T-cell (primary cell): ENCODE measurements around the gene DNAJC15. TPM values are rescaled to one million over a fixed set of nuclear protein-coding genes. Genes with fewer than 3 reads are reported as not detected.
A peak's percentile ranks its signal among the peaks of the same experiment; 100 is the strongest.

Experiments used
- ATAC-seq, 4 experiments: fragments of 200-7000 bp in 3 of 4; fragments of 150-1000 bp in 1 of 4; cut with Tn5 transposase; replicated peaks in 1 of 4; 1 replicate in 3 of 4; 2 replicates in 1 of 4; pipeline ENCODE4 v1.10.0; 2021; ENCODE audit warnings: moderate library complexity in 3 of 4, mild to moderate bottlenecking in 2 of 4, moderate number of reproducible peaks in 1 of 4
- CTCF ChIA-PET, 2 donors: fragments of 300-600 bp; sonication (Branson Sonifier 250); formaldehyde crosslinking; loops; one replicate each; lab custom pipeline; 2022; ENCODE audit warnings: antibody characterized with exemption in 2 of 2; lab: Charles Lee
- POLR2A ChIA-PET, 2 donors: fragments of 300-600 bp; sonication (Branson Sonifier 250); formaldehyde crosslinking; loops; one replicate each; lab custom pipeline; 2022; ENCODE audit warnings: antibody characterized with exemption in 2 of 2; lab: Charles Lee
- DNase-seq, 35 experiments: peaks; one replicate each; pipeline versions ENCODE4 v3.0.0 to v3.0.0-alpha.2; 2013 to 2023
- H3K27ac ChIP-seq: one replicate; pipeline ENCODE4 v1.5.1; 2013; ENCODE audit warnings: low read length
- H3K27me3 ChIP-seq, 2 experiments: replicated peaks in 1 of 2; 1 replicate in 1 of 2; 2 replicates in 1 of 2; pipeline versions ENCODE4 v1.6.1 to v1.7.0; 2013; ENCODE audit warnings: low read length in 1 of 2, mixed read lengths in 1 of 2; ENCODE audit not compliant: control insufficient read depth in 2 of 2, insufficient read depth in 2 of 2; ENCODE audit errors: extremely low read depth in 1 of 2
- H3K36me3 ChIP-seq, 2 donors: 1 replicate in 1 of 2; 2 replicates in 1 of 2; pipeline versions ENCODE4 v1.6.1 to v1.7.0; 2013; ENCODE audit warnings: low read length in 1 of 2; ENCODE audit not compliant: control insufficient read depth in 2 of 2, insufficient read depth in 1 of 2; ENCODE audit errors: extremely low read depth in 1 of 2
- H3K4me1 ChIP-seq, 2 experiments: 1 replicate in 1 of 2; 2 replicates in 1 of 2; pipeline versions ENCODE4 v1.6.1 to v1.7.0; 2013; ENCODE audit warnings: low read length in 2 of 2, mixed read lengths in 1 of 2; ENCODE audit not compliant: insufficient read depth in 2 of 2, control insufficient read depth in 1 of 2; ENCODE audit errors: extremely low read depth in 1 of 2
- H3K4me3 ChIP-seq, 2 donors: 1 replicate in 1 of 2; 2 replicates in 1 of 2; pipeline versions ENCODE4 v1.5.1 to v1.7.0; 2013; ENCODE audit warnings: mild to moderate bottlenecking in 2 of 2, low read length in 1 of 2, moderate library complexity in 1 of 2; ENCODE audit not compliant: control insufficient read depth in 1 of 2; ENCODE audit errors: extremely low read depth in 1 of 2
- H3K9me3 ChIP-seq: 2 replicates; pipeline ENCODE4 v1.7.0; 2013
- H3K27ac Mint-ChIP-seq, 2 donors: one replicate each; pipeline ENCODE4 v1.8.0; 2020 to 2021; ENCODE audit warnings: mild to moderate bottlenecking in 2 of 2, mixed read lengths in 2 of 2
- H3K27me3 Mint-ChIP-seq, 2 donors: one replicate each; pipeline ENCODE4 v1.8.0; 2021 to 2022; ENCODE audit warnings: mixed read lengths in 2 of 2
- H3K36me3 Mint-ChIP-seq: one replicate; pipeline ENCODE4 v1.8.0; 2021; ENCODE audit warnings: mixed read lengths
- H3K4me1 Mint-ChIP-seq, 3 donors: one replicate each; pipeline ENCODE4 v1.8.0; 2020 to 2022; ENCODE audit warnings: mixed read lengths in 3 of 3, mild to moderate bottlenecking in 1 of 3
- H3K4me3 Mint-ChIP-seq, 3 donors: one replicate each; pipeline ENCODE4 v1.8.0; 2020 to 2022; ENCODE audit warnings: mild to moderate bottlenecking in 3 of 3, mixed read lengths in 3 of 3, moderate library complexity in 3 of 3
- H3K9me3 Mint-ChIP-seq, 3 donors: one replicate each; pipeline ENCODE4 v1.8.0; 2020 to 2022; ENCODE audit warnings: mixed read lengths in 3 of 3
- WGBS: methylation state at CpG from one replicate; pipeline ENCODE4 v1.1.5; 2013; ENCODE audit warnings: missing lambda C conversion rate; ENCODE audit not compliant: insufficient coverage; 5-methylcytosine and 5-hydroxymethylcytosine counted together
- total RNA-seq, 35 experiments: library from RNA in 6 of 35; stranded (reverse) in 6 of 35; fragments of 120-200 nt in 1 of 35; gene quantifications; one replicate each; pipeline versions ENCODE4 v1.2.1 to v1.2.4 and lab custom pipeline; 2013 to 2026

The DNAJC15 gene
- total RNA-seq, 5 donors from 2014 or later (not counting 1 experiment from before 2014, with no cell fraction given), result 4.4 to 10.8 (median 8.5) TPM

DNA sequence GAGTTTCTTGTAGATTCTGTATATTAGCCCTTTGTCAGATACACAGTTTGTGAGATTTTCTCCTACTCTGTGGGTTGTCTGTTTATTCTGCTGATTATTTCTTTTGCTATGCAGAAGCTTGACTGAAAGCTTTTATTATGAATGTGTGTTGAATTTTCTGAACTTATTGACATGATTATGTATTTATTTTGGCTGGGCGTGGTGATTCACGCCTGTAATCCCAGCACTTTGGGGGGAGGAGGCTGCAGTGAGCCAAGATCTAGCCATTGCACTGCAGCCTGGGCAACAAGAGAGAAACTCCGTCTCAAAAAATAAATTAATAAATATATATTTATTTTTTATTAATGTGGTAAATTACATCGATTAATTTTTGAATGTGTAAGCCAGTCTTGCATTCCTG is 78.9 kb downstream of the DNAJC15 start:
- Histone ChIP-seq H3K36me3 (no peaks in the 10 kb centered on the region), H3K4me1 (peaks cover 0 to 2% of the 10 kb centered on the region in 2 experiments), H3K27ac (no peak overlapping the region), H3K4me3 (no peak overlapping the region), H3K27me3 (no peaks in the 10 kb centered on the region), H3K9me3 (no peaks in the 10 kb centered on the region)
- Mint-ChIP-seq H3K4me3 (no peak overlapping the region), H3K27me3 (no peaks in the 10 kb centered on the region), H3K27ac (no peak overlapping the region), H3K4me1 (peaks cover 12 to 42% (median 28%) of the 10 kb centered on the region in 3 donors), H3K36me3 (peaks cover 17% of the 10 kb centered on the region), H3K9me3 (peaks cover 3 to 5% (median 4%) of the 10 kb centered on the region in 3 donors)
- no CpG with 5 or more reads among the region's 4 CpGs for WGBS
- POLR2A ChIA-PET, result interaction anchor here in 1 of 2 donors (0.7 kb wide), 1 partner anchor 106 kb away, joined by 3 read pairs; no protein-coding TSS in a partner anchor
- DNase-seq, result no peak
- ATAC-seq, result no peak
- CTCF ChIA-PET, result no interaction called here

DNA sequence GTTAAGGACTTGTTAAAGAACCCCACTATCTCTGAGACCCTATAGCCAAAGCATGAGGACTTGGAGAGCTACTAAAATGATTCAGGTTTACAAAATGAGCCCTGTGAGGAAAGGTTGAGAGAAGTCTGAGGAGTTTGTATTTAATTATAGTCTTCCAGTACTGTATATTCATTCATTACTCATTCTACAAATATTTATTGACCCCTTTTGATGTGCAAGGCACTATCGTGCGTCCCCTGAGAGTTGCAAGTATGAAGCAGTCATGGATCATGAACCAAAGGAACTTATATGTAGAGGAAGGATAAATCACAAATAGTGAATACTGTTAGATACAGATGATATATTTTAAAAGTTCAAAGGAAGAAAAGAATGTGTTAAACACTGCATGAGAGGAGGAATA is 84.4 kb downstream of the DNAJC15 start:
- Mint-ChIP-seq H3K36me3 (peaks cover 15% of the 10 kb centered on the region), H3K9me3 (no peaks in the 10 kb centered on the region), H3K4me3 (no peak overlapping the region), H3K27me3 (no peaks in the 10 kb centered on the region), H3K4me1 (peaks cover 1 to 9% (median 5%) of the 10 kb centered on the region in 3 donors), H3K27ac (no peak overlapping the region)
- no CpG with 5 or more reads among the region's 2 CpGs for WGBS
- ATAC-seq (no peak), DNase-seq (no peak)
- no peak overlapping the region for H3K27ac ChIP-seq
- peaks cover 0 to 9% of the 10 kb centered on the region in 2 donors for H3K36me3 ChIP-seq
- ChIA-PET POLR2A (no interaction called here), CTCF (no interaction called here)
- H3K27me3 ChIP-seq, result no peaks in the 10 kb centered on the region
- no peak overlapping the region for H3K4me3 ChIP-seq
- H3K9me3 ChIP-seq, result no peaks in the 10 kb centered on the region
- H3K4me1 ChIP-seq, result no peaks in the 10 kb centered on the region

DNA sequence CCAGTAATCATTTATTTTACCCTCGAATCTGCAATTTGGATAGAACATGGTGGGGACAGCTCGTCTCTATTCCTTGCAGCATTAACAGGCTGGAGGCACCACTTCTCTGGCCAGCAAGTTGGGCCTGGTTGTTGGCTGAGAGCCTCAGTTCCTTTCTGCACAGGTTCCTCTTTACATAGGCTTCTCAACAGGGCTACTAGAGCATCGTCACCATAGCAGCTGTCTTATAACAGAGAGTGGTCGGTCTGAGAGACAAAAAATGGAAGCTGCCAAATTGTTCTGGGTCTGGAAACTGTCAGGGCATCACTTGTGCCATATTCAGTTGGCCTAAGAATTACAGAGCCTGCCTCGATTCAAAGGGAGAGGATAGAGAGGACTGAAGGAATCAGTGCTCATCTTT is 86.7 kb downstream of the DNAJC15 start:
- CTCF ChIA-PET, result no interaction called here

DNA sequence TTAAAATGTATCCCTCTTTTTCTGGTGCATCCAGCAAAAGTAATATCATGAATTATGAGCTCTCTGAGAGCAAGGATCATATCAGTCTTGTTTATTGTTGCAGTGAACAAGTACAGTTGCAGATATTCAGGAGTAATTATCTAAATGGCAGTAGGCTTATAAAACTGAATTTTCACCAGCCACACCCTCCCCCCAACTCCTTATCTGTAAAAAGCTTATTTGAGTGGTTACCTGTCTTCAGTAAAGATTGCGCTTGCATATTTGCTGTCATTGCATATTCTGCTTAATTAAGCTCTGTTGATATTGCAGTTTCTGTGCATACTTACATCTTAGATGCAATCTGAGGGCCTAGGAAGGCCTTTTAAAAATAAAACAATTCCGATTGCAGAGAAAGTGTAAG is 87.3 kb downstream of the DNAJC15 start:
- no peaks in the 10 kb centered on the region for H3K27me3 Mint-ChIP-seq
- Histone ChIP-seq H3K27me3 (no peaks in the 10 kb centered on the region), H3K4me1 (no peaks in the 10 kb centered on the region), H3K4me3 (no peak overlapping the region), H3K27ac (no peak overlapping the region), H3K36me3 (peaks cover 0 to 9% of the 10 kb centered on the region in 2 donors), H3K9me3 (no peaks in the 10 kb centered on the region)
- CTCF ChIA-PET, result no interaction called here
- H3K36me3 Mint-ChIP-seq, result peaks cover 11% of the 10 kb centered on the region
- no CpG with 5 or more reads among the region's 2 CpGs for WGBS
- no peak overlapping the region for H3K4me3 Mint-ChIP-seq
- no peaks in the 10 kb centered on the region for H3K9me3 Mint-ChIP-seq
- H3K4me1 Mint-ChIP-seq, result no peaks in the 10 kb centered on the region
- H3K27ac Mint-ChIP-seq, result no peak overlapping the region
- POLR2A ChIA-PET, result no interaction called here
- no peak for DNase-seq
- no peak for ATAC-seq

More for the DNA sequence above, 86.7 kb downstream of the DNAJC15 start:
- Histone ChIP-seq H3K27ac (no peak overlapping the region), H3K36me3 (peaks cover 0 to 9% of the 10 kb centered on the region in 2 donors), H3K27me3 (no peaks in the 10 kb centered on the region), H3K4me1 (no peaks in the 10 kb centered on the region), H3K9me3 (no peaks in the 10 kb centered on the region), H3K4me3 (no peak overlapping the region)
- peak overlapping the region in 1 of 2 donors; percentile 25 for H3K27ac Mint-ChIP-seq
- H3K36me3 Mint-ChIP-seq, result peaks cover 11% of the 10 kb centered on the region
- POLR2A ChIA-PET, result no interaction called here
- DNase-seq, result no peak
- H3K9me3 Mint-ChIP-seq, result no peaks in the 10 kb centered on the region
- ATAC-seq, result no peak
- H3K4me1 Mint-ChIP-seq, result peaks cover 0 to 1% (median 0%) of the 10 kb centered on the region in 3 donors
- H3K27me3 Mint-ChIP-seq, result no peaks in the 10 kb centered on the region
- WGBS, result 100% methylated on average over 5 of the region's 5 CpGs
- H3K4me3 Mint-ChIP-seq, result no peak overlapping the region

DNA sequence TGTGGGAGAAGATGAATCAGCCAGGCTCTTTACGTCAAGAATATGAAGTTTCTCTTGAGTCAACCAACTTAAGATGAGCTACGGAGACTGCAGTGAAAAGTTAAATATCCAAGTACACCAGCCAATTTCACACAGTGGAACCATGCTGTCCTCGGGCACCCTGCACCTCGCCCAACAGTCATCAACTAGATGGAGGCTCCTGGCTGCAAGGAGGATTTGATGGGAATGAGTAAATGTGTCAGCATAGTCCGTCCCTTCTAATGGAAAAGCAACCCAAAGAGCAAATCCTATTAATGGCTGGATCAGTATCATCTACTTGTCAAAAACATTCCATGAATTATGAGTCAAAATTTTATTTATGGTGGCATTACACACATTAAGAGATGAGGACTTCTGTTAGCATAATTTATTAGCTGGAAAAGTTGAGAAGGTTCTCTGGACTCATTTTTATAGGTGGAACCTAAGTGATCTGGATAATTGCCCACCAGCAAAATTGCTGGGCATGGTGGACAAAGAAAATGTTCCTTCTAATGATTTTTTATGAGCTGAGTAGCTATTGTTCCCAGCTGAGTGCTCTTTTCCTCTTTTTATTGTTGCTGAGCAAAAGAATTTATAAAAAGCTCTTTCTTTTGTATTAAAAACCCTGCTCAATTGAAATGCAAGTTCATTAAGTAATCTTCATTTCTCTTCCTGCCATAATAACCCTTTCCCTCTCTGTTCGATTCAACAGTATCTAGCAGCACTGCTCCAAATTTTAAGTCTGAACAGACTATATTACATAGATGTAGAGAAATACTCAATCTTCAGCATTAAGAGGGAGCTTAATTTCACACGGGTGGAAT is 88.4 kb downstream of the DNAJC15 start:
- WGBS, result no CpG with 5 or more reads among the region's 7 CpGs

DNA sequence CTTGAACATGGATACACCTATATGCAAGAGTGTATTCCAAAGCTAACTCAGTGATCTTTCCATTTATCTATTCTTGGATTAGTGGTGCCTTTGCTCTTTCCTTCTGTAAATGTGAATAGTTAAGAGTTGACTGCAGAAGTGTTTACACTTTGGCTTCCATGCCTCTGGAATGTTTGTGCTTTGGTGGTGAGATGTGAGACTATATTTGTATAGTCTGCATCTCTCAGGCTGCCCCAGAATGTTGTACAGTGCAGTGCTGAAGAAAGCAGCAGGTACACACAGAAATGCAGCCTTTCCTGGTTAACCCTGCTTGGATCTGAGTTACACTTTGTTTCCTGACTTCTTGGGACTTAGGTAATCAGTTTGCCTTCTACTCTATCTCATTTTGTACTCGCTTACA is 90.2 kb downstream of the DNAJC15 start:
- Mint-ChIP-seq H3K9me3 (no peaks in the 10 kb centered on the region), H3K27ac (no peak overlapping the region), H3K4me1 (no peaks in the 10 kb centered on the region), H3K36me3 (no peaks in the 10 kb centered on the region), H3K27me3 (no peaks in the 10 kb centered on the region), H3K4me3 (no peak overlapping the region)
- H3K27ac ChIP-seq, result no peak overlapping the region
- ChIA-PET POLR2A (no interaction called here), CTCF (no interaction called here)
- peaks cover 0 to 5% of the 10 kb centered on the region in 2 donors for H3K36me3 ChIP-seq
- ATAC-seq, result no peak
- no peaks in the 10 kb centered on the region for H3K4me1 ChIP-seq
- no peaks in the 10 kb centered on the region for H3K27me3 ChIP-seq
- H3K4me3 ChIP-seq, result no peak overlapping the region
- WGBS, result no CpG with 5 or more reads among the region's 1 CpG
- H3K9me3 ChIP-seq, result no peaks in the 10 kb centered on the region
- no peak for DNase-seq

More for the DNA sequence above, 88.4 kb downstream of the DNAJC15 start:
- H3K9me3 Mint-ChIP-seq, result no peaks in the 10 kb centered on the region
- no peaks in the 10 kb centered on the region for H3K4me1 Mint-ChIP-seq
- no peak for DNase-seq
- no peaks in the 10 kb centered on the region for H3K27me3 Mint-ChIP-seq
- no peak for ATAC-seq
- CTCF ChIA-PET, result interaction anchor here in 1 of 2 donors (0.6 to 0.9 kb wide), 2 partner anchors 102 to 1396 kb away, joined by 3 read pairs; no protein-coding TSS in a partner anchor
- peaks cover 11% of the 10 kb centered on the region for H3K36me3 Mint-ChIP-seq
- Histone ChIP-seq H3K4me3 (no peak overlapping the region), H3K27me3 (no peaks in the 10 kb centered on the region), H3K36me3 (peaks cover 0 to 9% of the 10 kb centered on the region in 2 donors), H3K4me1 (no peaks in the 10 kb centered on the region), H3K9me3 (no peaks in the 10 kb centered on the region), H3K27ac (no peak overlapping the region)
- no peak overlapping the region for H3K27ac Mint-ChIP-seq
- POLR2A ChIA-PET, result interaction anchor here in 1 of 2 donors (0.6 kb wide), 1 partner anchor 39 kb away, joined by 6 read pairs; no protein-coding TSS in a partner anchor
- no peak overlapping the region for H3K4me3 Mint-ChIP-seq
